ENCODE results near the gene KIFC3. TPM values are rescaled to one million over a fixed set of nuclear protein-coding genes. Genes with fewer than 3 reads are reported as not detected.

KIFC3 gene
- total RNA-seq, 2 experiments from 2014 or later: not detected

DNA sequence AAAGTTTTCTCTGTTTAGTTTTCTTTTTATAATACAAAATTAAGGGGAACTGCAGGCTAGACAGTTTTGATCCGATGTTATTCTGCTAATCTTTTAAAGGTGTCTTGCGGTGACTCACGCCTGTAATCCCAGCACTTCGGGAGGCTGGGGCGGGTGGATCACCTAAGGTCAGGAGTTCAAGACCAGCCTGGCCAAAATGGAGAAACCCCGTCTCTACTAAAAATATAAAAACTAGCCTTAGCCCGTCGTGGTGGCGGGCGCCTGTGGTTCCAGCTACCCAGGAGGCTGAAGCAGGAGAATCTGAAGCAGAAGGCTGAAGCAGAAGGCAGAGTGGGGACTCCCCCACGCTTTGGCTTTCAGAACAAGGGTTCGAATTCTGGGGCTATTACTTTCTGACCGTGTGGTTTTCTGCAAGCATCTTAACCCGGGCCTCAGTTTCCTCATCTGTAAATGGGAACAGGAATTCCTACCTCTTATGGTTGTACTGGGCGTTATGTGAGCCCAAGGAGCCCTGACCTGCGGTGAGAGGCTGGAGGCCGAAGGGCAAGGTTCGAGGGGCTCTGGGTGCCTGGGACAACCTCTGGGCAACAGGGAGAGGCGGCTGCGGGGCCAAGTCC is 67.9 kb downstream of the KIFC3 start:
- peaks cover 6% of the 10 kb centered on the region for H3K9me3 Mint-ChIP-seq
- peaks cover 25% of the 10 kb centered on the region for H3K36me3 Mint-ChIP-seq (ENCODE audit: low read depth)
- H3K27ac ChIP-seq (ENCODE audit: low read depth in 1 of 2, low read length in 2 of 2): peak overlapping the region; percentile 60 to 77
- H3K36me3 ChIP-seq (ENCODE audit: insufficient read depth, low read length): no peaks in the 10 kb centered on the region
- no peaks in the 10 kb centered on the region for H3K9me3 ChIP-seq (ENCODE audit: control insufficient read depth in 1 of 2, insufficient read depth in 1 of 2, low read length in 2 of 2)
- ATAC-seq (ENCODE audit: poor library complexity) (no peak), DNase-seq (peak in 1 of 14 experiments; percentile 16)
- H3K4me3 Mint-ChIP-seq: peak overlapping the region; percentile 95
- H3K4me1 ChIP-seq (ENCODE audit: insufficient read depth, low read length): peaks cover 29% of the 10 kb centered on the region
- H3K4me3 ChIP-seq (ENCODE audit: low read length): peak overlapping the region; percentile 78
- H3K27me3 Mint-ChIP-seq: no peaks in the 10 kb centered on the region
- peak overlapping the region; percentile 87 for H3K27ac Mint-ChIP-seq
- intact Hi-C loops (cut with DNase I, micrococcal nuclease): loop anchor here (2.0 to 10.0 kb wide), 8 partner anchors 142 to 900 kb away; partner anchors contain the start of genes CFAP20 (in 1 of the 2), CIAPIN1 (in 1 of the 2), COQ9 (in 1 of the 2) and CSNK2A2 (in 1 of the 2)
- H3K4me1 Mint-ChIP-seq (ENCODE audit: low read depth): peaks cover 33% of the 10 kb centered on the region
- CTCF ChIA-PET: interaction anchor here (0.8 to 1.7 kb wide), 2 partner anchors 249 to 272 kb away, joined by 3 to 4 read pairs; partner anchors contain the start of gene POLR2C
- POLR2A ChIA-PET: interaction anchor here (0.9 to 2.9 kb wide), 11 partner anchors 15 to 463 kb away, joined by 3 to 18 read pairs (median 7); partner anchors contain the start of genes CCDC102A, CFAP20, MMP15 and USB1
- H3K27me3 ChIP-seq (ENCODE audit: control insufficient read depth in 1 of 2, insufficient read depth in 2 of 2, low read length in 2 of 2): no peaks in the 10 kb centered on the region
- no peak for TF ChIP-seq CTCF (IDR thresholded peaks at IDR 0.05)

- POLR2A ChIA-PET: no interaction called here
- ATAC-seq (ENCODE audit: poor library complexity): no peak
- Histone ChIP-seq H3K27ac (ENCODE audit: low read depth in 1 of 2, low read length in 2 of 2) (no peak overlapping the region), H3K36me3 (ENCODE audit: insufficient read depth, low read length) (no peaks in the 10 kb centered on the region), H3K4me1 (ENCODE audit: insufficient read depth, low read length) (peaks cover 25% of the 10 kb centered on the region), H3K9me3 (ENCODE audit: control insufficient read depth in 1 of 2, insufficient read depth in 1 of 2, low read length in 2 of 2) (no peaks in the 10 kb centered on the region), H3K27me3 (ENCODE audit: control insufficient read depth in 1 of 2, insufficient read depth in 2 of 2, low read length in 2 of 2) (no peaks in the 10 kb centered on the region), H3K4me3 (ENCODE audit: low read length) (no peak overlapping the region)
- DNase-seq: no peak
- peak overlapping the region; percentile 28 for H3K27ac Mint-ChIP-seq
- TF ChIP-seq CTCF (IDR thresholded peaks at IDR 0.05): no peak
- intact Hi-C loops (cut with DNase I, micrococcal nuclease): loop anchor here (5.0 to 10.0 kb wide), 7 partner anchors 140 to 902 kb away; partner anchors contain the start of genes CFAP20 (in 1 of the 2), CIAPIN1 (in 1 of the 2), COQ9 (in 1 of the 2) and CSNK2A2 (in 1 of the 2)
- peaks cover 24% of the 10 kb centered on the region for H3K36me3 Mint-ChIP-seq (ENCODE audit: low read depth)
- H3K4me1 Mint-ChIP-seq (ENCODE audit: low read depth): peaks cover 31% of the 10 kb centered on the region
- peak overlapping the region; percentile 73 for H3K4me3 Mint-ChIP-seq
- H3K27me3 Mint-ChIP-seq: no peaks in the 10 kb centered on the region
- CTCF ChIA-PET: no interaction called here
- peaks cover 6% of the 10 kb centered on the region for H3K9me3 Mint-ChIP-seq
Observed at GRCh38 chr16:57732714-57733113, 69.6 kb downstream of the KIFC3 start.

GRCh38 chr16:57732037-57732436 is 70.3 kb downstream of the KIFC3 start:
- Histone ChIP-seq H3K27ac (ENCODE audit: low read depth in 1 of 2, low read length in 2 of 2) (no peak overlapping the region), H3K9me3 (ENCODE audit: control insufficient read depth in 1 of 2, insufficient read depth in 1 of 2, low read length in 2 of 2) (no peaks in the 10 kb centered on the region), H3K27me3 (ENCODE audit: control insufficient read depth in 1 of 2, insufficient read depth in 2 of 2, low read length in 2 of 2) (no peaks in the 10 kb centered on the region), H3K4me1 (ENCODE audit: insufficient read depth, low read length) (peaks cover 21% of the 10 kb centered on the region), H3K4me3 (ENCODE audit: low read length) (no peak overlapping the region), H3K36me3 (ENCODE audit: insufficient read depth, low read length) (no peaks in the 10 kb centered on the region)
- Mint-ChIP-seq H3K36me3 (ENCODE audit: low read depth) (peaks cover 19% of the 10 kb centered on the region), H3K27me3 (no peaks in the 10 kb centered on the region), H3K9me3 (peaks cover 6% of the 10 kb centered on the region), H3K4me1 (ENCODE audit: low read depth) (peaks cover 24% of the 10 kb centered on the region), H3K27ac (no peak overlapping the region), H3K4me3 (no peak overlapping the region)
- no peak for TF ChIP-seq CTCF (IDR thresholded peaks at IDR 0.05)
- CTCF ChIA-PET: no interaction called here
- POLR2A ChIA-PET: no interaction called here
- intact Hi-C loops (cut with DNase I, micrococcal nuclease): loop anchor here (5.0 to 10.0 kb wide), 7 partner anchors 140 to 903 kb away; partner anchors contain the start of genes CFAP20 (in 1 of the 2), CIAPIN1 (in 1 of the 2), COQ9 (in 1 of the 2) and CSNK2A2 (in 1 of the 2)
- ATAC-seq (ENCODE audit: poor library complexity): no peak
- peak in 1 of 14 experiments; percentile 15 for DNase-seq

Data from CD4-positive, alpha-beta T cell (primary cell).